ENCODE measurements around the gene PRDM10.
A peak's percentile ranks its signal among the peaks of the same experiment; 100 is the strongest.
"Not testable (repeated sequence)": the region's sequence is repeated elsewhere in the genome, so short reads cannot be mapped to it uniquely, and the experiment has no call there.

PRDM10 gene

GRCh38 chr11:130015846-130016245, 13.2 kb upstream of the PRDM10 start:
- DNase-seq (ENCODE audit: low read depth in 2 of 2) = not testable (repeated sequence)

GRCh38 chr11:130008326-130008725, 5.7 kb upstream of the PRDM10 start:
- no peak for DNase-seq (ENCODE audit: low read depth in 2 of 2)

GRCh38 chr11:130006929-130007328, 4.3 kb upstream of the PRDM10 start:
- no peak for DNase-seq (ENCODE audit: low read depth in 2 of 2)

GRCh38 chr11:130003717-130004001, 1.0 kb upstream of the PRDM10 start:
- DNase-seq (ENCODE audit: low read depth in 2 of 2) = no peak

GRCh38 chr11:130002846-130003716, 446 bp upstream of the PRDM10 start:
- peak; percentile 71 to 74 for DNase-seq (ENCODE audit: low read depth in 2 of 2)

GRCh38 chr11:130001461-130002351, 929 bp downstream of the PRDM10 start:
- peak in 1 of 2 donors; percentile 1 for DNase-seq (ENCODE audit: low read depth in 2 of 2)

- DNase-seq (ENCODE audit: low read depth in 2 of 2) = no peak
These were observed 2.0 kb downstream of the PRDM10 start for GRCh38 chr11:130000552-130001176.

- no peak for DNase-seq (ENCODE audit: low read depth in 2 of 2)
These were observed 3.2 kb downstream of the PRDM10 start for GRCh38 chr11:129999407-129999806.

GRCh38 chr11:129998905-129999304, 3.7 kb downstream of the PRDM10 start:
- DNase-seq (ENCODE audit: low read depth in 2 of 2) = no peak

GRCh38 chr11:129998107-129998506, 4.5 kb downstream of the PRDM10 start:
- DNase-seq (ENCODE audit: low read depth in 2 of 2) = no peak

GRCh38 chr11:129997513-129997912, 5.1 kb downstream of the PRDM10 start:
- no peak for DNase-seq (ENCODE audit: low read depth in 2 of 2)

GRCh38 chr11:129996113-129996870, 6.3 kb downstream of the PRDM10 start:
- no peak for DNase-seq (ENCODE audit: low read depth in 2 of 2)

GRCh38 chr11:129995163-129995562, 7.5 kb downstream of the PRDM10 start:
- no peak for DNase-seq (ENCODE audit: low read depth in 2 of 2)

- no peak for DNase-seq (ENCODE audit: low read depth in 2 of 2)
These were observed 10.3 kb downstream of the PRDM10 start for GRCh38 chr11:129992161-129992944.

- DNase-seq (ENCODE audit: low read depth in 2 of 2) = no peak
These were observed 13.4 kb downstream of the PRDM10 start for GRCh38 chr11:129989149-129989813.

- no peak for DNase-seq (ENCODE audit: low read depth in 2 of 2)
These were observed 14.7 kb downstream of the PRDM10 start for GRCh38 chr11:129987950-129988349.

GRCh38 chr11:129985823-129986222, 16.8 kb downstream of the PRDM10 start:
- no peak for DNase-seq (ENCODE audit: low read depth in 2 of 2)

GRCh38 chr11:129980086-129980485, 22.5 kb downstream of the PRDM10 start:
- DNase-seq (ENCODE audit: low read depth in 2 of 2) = no peak

GRCh38 chr11:129979046-129979605, 23.5 kb downstream of the PRDM10 start:
- DNase-seq (ENCODE audit: low read depth in 2 of 2) = no peak

GRCh38 chr11:129978447-129978846, 24.2 kb downstream of the PRDM10 start:
- no peak for DNase-seq (ENCODE audit: low read depth in 2 of 2)
